A673 (cell line): ENCODE measurements around the gene RASL10B.

ENCODE experiments used
- CTCF ChIP-seq: fragments of 300-800, 200-600 bp; sonication (generic); conservative IDR thresholded peaks from 2 replicates; pipeline ENCODE4 v1.5.1; 2017; ENCODE audit warnings: low read depth, mild to moderate bottlenecking, antibody characterized with exemption, low read length, moderate library complexity, mixed read lengths
- EZH2 ChIP-seq: fragments of 200-600 bp; sonication (generic); IDR thresholded peaks from 2 replicates; pipeline ENCODE4 v1.6.1; 2017; ENCODE audit warnings: borderline replicate concordance, low read depth, mild to moderate bottlenecking, mixed read lengths, antibody characterized with exemption, low read length; ENCODE audit not compliant: poor library complexity, severe bottlenecking

DNA sequence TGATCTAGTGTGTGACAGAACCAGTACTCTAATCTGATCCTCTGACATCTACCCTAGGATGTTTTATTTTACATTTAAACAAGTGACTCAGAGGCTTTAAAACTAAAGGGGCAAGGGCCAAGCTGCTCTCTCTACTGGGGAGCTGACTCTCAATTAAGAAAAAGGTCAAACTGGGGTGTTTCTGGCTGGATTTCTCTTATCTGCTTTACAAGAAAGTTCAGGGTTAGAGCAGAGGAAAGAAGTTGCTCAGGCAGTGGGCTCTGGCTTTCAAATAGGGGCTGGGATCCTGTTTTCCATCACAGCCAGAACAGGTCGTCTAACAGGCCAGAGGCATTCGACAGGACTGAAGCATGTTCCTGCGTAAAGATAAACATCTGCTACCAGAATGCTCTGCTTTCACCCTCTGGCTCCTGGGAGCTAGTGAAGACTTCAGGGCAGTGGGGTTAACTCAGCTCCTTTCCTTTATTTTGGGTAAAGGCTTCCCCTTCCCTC is 55.5 kb downstream of the RASL10B start:
- TF ChIP-seq CTCF (no peak), EZH2 (no peak)
